ENCODE results near the gene MSL2.
"Not testable (repeated sequence)": the region's sequence is repeated elsewhere in the genome, so short reads cannot be mapped to it uniquely, and the experiment has no call there.

Gene MSL2, protein sequence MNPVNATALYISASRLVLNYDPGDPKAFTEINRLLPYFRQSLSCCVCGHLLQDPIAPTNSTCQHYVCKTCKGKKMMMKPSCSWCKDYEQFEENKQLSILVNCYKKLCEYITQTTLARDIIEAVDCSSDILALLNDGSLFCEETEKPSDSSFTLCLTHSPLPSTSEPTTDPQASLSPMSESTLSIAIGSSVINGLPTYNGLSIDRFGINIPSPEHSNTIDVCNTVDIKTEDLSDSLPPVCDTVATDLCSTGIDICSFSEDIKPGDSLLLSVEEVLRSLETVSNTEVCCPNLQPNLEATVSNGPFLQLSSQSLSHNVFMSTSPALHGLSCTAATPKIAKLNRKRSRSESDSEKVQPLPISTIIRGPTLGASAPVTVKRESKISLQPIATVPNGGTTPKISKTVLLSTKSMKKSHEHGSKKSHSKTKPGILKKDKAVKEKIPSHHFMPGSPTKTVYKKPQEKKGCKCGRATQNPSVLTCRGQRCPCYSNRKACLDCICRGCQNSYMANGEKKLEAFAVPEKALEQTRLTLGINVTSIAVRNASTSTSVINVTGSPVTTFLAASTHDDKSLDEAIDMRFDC

DNA sequence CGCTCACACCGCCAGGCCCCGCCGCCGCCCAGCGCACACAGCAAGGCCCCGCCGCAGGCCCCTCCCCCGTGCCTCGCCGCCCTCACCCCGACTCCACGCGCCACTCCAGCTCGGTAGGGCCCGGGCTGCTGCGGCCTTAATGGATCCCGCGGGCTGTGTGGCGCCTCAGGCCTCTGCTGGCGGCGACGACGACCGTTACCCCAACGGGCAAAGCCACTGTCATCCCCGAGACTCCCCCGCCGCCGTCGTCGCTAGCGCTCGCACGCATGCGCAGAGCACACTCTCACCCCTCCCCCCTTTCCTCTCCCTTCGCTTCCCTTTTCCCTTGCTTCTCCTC, at the start of gene MSL2:
TSS of gene MSL2 (minus strand) at position 272 of the 337 bp plus-strand sequence. CDS start 1,222 bp downstream, outside the sequence.
- DNase-seq (ENCODE audit: low spot score), result no peak

DNA sequence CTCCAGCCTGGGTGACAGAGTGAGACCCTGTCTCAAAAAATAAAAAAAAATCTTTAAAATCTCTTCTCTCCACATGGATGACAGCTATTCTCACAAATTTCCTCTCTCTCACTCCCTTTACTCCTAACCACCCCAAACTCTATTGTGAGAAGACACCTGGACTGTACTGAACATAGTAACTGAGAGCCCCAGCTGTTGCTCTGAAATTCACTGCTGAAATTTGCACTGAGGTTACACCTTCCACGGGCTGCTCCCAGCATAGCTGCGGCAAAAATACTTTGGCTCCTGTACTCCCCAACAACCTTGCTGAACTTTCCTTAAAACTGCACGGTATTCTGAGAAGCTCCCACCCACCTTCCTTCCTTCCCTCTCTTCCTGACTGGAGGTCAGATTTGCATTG, 49.6 kb upstream of the MSL2 start:
- no peak for DNase-seq (ENCODE audit: low spot score)

DNA sequence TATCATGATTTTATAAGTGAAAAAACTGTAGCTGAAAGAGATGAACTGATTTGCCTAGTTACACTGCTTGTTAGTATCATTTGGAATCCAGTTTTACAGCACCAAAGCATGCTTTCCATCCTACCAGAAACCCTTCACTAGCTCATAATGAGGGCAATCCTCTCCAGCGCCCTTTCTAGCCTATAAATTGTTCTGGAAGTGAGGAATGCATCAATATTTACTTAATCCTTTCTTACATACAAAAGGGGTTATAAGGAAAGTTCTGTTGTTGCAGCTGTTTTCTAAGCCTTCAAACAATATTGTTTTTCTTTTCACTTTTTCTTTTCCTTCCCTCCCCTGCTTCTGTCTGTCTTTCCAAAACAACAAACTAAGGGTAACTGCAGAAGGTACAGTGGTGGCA, 43.0 kb upstream of the MSL2 start:
- DNase-seq (ENCODE audit: low spot score), result no peak

DNA sequence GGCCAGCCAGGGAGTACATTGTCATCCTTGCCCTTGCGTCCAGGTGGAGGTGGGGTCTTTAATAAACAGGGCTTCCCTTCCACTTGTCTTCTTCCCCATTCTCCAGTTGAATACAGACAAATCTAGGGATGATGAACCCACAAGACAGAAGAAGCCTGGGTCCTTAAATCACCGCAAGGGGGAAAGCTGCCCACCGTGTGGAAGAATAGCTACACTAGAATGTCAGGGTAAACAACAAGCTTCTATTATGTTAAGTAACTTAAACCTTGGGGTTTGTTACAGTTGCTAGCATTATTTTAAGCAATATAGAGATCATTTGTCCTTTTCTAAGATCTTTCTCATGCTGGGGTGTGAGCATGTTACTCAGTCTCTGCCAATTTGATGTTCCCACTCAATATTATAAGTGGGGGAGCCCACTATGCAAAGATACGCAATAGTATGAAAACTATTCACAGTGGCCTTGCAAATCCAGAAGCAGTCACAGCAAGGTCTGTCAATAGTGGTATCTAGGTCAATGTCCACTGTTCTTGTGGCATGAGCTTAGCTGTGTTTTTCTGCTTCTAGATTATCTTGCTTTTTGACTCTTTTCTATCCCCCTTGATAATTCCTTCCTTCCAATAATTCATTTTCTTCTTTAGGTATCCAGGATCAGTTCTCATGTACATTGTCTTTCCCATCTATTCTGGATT, 42.0 kb upstream of the MSL2 start:
- no peak for DNase-seq (ENCODE audit: low spot score)

DNA sequence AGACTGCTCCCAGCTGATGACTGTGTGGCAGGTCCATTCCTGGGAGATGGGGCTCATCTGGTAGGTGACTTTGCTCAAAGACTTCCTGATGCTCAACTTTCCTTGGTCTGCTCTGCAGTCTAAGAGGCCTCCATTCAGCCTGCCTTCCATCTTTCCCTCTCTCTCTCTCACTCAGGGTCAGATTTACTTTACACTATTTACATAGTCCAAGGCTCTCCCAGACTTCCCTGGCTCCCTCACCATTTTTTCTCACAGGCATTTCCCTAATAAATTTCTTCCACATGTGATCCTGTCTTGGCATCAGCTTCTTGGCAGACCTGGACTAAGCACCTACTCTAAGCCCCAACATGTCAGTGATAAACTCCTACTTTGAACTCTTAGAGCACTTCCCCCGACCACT, 41.0 kb upstream of the MSL2 start:
- no peak for DNase-seq (ENCODE audit: low spot score)

DNA sequence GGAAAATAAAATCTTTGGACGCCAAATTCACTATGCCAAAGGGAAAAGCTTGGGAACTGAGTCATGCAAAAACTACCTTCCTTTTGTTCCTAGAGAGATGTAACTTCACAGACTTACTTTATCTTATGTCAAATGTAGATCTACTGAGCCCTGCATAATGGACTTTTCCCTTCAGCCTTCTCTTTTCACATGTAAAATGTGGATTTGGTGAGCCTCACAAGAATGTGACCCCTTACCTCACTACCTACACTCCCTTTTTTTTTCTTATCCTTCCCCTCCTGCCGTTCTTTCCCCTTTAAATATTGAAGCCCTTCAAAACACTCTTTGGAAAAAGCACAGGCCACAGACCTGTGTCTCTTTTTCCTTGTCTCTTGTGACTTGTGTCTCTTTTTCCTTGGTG, 40.0 kb upstream of the MSL2 start:
- DNase-seq (ENCODE audit: low spot score), result no peak

DNA sequence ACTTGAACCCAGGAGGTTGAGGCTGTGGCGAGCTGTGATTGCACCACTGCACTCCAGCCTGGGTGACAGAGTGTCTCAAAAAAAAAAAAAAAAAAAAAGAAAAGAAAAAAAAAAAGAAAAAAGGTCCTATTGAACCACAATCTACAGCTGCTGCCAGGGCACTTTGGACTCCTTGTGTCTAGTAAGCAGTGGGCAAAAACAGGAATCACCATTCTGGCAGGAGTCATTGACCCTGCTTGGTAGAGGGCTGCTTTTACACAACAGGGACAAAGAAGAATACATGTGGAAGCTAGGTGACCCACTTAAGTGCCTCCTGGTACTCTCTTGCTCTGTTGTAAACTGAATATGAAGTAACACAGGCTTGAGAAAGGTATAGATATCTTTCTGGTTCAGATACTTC, 39.4 kb upstream of the MSL2 start:
- no peak for DNase-seq (ENCODE audit: low spot score)

DNA sequence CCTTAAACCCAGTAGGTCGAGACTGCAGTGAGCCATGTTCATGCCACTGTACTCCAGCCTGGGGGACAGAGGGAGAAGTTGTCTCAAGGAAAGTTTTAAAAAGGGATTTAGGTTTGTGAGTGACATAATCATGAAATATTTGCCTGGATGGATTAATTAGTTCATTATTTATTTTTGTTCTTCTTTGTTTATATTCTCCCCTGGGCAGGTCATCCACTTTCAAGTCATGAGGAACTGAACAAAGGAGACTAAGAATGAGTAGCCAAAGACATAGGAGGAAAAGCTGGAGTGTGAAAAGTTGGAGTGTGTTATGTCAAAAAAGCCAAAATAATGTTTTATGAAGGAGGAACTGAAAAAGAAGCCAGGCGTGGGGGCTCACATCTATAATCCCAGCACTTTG, 36.3 kb upstream of the MSL2 start:
- no peak for DNase-seq (ENCODE audit: low spot score)

DNA sequence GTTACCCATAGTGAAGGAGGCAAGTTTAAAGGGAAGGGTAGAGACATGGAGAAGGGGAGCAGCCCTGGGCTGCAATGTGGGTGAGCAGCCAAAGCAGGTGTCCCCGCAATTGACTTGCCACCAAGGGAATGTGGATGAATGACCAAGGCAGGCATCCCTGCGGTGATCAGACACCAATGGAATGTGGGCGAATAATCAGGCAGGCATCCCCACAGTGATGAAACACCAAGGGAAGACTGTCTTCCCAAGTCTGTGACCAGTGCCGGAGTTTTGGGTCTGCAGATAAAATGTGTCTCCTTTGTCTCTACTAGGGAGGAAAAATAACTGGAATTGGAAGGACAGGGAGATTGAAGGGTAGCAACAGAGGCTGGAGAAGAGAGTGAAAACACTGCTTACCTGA, 26.6 kb upstream of the MSL2 start:
- DNase-seq (ENCODE audit: low spot score), result not testable (repeated sequence)

DNA sequence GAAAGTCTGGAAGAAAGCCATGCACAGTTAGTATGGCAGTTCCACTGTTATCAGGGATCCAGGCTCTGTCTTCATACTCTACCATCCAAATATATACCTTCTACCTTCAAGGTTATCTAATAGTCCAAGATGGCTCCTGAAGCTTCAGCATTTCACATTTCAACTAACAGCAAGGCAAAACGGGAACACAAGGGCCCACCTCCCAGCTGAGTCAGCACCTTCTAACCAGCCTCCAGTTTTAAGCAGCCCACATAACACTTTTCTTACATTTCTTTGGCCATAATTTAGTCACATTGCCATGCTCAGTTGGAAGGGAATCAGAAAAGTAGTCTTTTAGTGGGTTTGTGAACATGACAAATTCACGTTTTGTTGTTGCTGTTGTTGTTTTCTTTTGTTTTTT, 15.4 kb upstream of the MSL2 start:
- no peak for DNase-seq (ENCODE audit: low spot score)

DNA sequence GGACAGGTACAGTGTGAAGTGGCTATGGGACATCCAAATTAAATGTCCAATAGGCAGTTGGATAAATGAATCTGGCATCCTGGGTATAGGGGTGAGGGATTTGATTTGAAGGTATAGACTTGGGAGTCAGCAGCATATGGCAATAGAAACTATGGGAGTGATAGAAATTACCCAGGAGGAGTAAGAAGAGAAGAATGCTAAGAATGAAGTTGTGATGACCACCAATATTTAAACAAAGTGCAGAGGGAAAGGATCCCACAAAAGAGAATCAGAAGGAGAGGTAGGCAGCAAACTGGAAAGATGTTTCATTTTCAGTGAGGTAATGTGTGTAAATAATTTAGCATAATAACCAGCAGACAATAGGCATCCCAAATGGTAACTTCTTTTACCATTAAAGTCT, 13.8 kb upstream of the MSL2 start:
- DNase-seq (ENCODE audit: low spot score), result no peak

DNA sequence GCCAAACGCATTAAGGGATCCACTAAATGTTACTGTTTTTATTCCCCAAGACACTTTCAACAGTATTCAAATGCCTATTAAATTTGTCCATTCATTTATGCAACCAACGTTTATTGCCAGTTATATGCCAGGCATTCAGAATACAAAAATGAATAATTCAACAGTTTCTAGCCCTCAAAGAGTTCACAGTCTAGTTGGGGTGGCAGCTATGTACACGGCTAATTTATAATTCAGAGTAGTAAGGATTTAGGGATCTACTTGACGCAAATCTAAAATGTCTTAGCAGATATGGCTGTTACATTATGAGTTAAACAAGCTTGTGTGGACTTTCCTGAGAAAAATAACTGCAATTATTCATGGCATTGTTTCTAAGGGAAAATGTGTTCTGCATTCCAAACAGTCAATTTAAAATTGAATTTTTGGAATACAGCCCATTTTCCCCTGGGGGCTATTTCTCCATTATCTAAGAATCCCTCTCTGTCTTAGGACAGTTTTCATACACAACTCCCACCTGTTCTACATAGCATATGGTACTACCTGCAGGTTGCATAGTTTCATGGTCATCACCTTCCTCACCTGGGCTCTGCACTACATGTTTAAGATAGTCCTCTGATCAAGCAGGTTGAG, 11.5 kb upstream of the MSL2 start:
- DNase-seq (ENCODE audit: low spot score), result no peak

DNA sequence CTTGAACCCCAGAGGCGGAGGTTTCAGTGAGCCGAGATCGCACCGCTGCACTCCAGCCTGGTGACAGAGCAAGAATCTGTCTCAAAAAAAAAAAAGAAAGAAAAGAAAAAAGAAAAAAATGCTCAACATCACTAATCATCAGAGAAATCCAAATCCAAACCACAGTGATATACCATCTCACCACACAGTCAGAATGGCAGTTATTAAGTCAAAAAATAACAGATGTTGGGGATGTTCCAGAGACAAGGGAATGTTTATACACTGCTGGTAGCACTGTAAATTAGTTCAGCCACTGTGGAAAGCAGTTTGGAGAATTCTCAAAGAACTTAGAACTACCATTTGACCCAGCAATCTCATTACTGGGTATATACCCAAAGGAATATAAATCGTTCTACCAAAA, 3.1 kb upstream of the MSL2 start:
- DNase-seq (ENCODE audit: low spot score), result not testable (repeated sequence)

DNA sequence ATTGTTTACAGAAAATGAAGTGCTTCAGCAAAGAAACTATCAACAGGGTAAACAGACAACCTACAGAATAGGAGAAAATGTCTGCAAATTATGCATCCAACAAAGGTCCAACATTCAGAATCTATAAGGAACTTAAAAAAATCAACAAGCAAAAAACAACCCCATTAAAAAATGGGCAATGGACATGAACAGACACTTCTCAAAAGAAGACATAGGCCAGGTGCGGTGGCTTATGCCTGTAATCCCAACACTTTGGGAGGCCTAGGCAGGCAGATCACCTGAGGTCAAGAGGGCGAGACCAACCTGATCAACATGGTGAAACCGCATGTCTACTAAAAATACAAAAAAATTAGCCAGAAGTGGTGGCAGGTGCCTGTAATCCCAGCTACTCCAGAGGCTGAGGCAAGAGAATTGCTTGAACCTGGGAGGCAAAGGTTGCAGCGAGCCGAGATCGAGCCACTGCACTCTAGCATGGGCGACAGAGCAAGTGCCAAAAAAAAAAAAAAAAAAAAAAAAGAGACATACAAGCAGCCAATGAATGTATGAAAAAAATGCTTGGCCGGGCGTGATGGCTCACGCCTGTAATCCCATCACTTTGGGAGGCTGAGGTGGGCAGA, 2.4 kb upstream of the MSL2 start:
- DNase-seq (ENCODE audit: low spot score), result not testable (repeated sequence)

DNA sequence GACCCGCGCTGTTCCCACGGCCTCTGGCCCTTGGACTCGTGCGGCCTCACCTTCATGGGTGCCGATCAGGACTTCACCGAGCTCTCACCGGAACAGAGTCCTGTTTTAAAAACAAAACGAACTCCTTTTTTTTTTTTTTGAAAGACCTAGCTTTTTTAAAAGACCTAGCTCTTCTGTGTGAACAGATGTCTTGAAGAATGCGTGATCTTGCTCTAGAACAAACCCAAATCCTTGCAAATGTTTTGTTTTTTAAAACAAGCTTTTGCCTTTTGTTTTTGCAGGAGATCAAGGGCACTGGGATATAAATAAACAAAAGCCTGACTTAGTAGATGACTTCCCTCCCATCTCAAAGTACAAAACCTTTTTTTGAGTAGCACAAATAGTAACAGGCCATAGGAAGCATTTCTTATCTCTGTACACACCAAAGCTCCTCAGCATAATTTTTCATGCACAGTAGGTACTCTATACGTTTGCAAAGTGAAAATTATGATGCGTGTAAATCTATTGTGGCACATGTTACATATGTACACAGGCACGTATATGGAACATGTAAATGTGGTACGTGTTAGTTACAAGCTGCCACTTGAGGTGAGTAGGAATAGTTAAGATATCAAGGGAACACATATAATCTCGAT, 1.1 kb upstream of the MSL2 start:
- DNase-seq (ENCODE audit: low spot score), result no peak

DNA sequence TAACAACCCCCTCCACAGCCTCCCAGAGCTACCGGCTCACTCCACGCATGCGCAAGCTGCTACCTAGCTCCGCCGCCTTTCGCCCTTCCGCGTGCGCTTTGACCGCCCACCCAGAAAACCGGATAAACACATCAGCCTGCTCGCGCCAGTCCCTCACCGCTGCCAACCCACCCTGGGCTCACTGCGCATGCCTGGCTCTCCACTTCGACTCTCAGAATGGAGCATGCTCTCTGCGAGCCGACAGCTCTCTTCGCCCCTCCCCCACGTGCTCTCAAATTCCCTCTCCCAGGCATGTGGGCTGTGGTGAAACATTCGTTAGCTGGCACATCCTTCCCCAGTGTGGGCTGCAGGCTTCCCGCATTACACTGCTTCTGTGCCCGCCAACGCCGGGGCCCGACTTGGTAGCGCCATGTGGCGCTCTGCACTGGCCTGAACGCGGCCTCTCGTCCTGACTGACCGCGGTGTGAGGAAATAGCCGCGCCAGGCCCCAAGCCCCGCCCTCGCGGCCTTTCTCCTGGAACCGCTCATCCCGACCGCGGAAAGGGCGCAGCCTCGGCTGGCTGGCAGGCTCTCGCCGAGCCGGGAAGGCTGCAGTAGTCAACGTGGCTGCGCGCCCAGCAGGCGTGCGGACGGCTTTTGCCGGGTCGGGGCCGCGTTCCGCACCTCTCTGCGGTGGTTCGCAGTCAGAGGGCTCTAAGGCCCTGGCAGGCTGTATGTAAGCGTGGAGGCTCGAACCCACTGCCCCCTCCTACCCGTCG, 445 bp upstream of the MSL2 start:
- peak; percentile 97 for DNase-seq (ENCODE audit: low spot score)

DNA sequence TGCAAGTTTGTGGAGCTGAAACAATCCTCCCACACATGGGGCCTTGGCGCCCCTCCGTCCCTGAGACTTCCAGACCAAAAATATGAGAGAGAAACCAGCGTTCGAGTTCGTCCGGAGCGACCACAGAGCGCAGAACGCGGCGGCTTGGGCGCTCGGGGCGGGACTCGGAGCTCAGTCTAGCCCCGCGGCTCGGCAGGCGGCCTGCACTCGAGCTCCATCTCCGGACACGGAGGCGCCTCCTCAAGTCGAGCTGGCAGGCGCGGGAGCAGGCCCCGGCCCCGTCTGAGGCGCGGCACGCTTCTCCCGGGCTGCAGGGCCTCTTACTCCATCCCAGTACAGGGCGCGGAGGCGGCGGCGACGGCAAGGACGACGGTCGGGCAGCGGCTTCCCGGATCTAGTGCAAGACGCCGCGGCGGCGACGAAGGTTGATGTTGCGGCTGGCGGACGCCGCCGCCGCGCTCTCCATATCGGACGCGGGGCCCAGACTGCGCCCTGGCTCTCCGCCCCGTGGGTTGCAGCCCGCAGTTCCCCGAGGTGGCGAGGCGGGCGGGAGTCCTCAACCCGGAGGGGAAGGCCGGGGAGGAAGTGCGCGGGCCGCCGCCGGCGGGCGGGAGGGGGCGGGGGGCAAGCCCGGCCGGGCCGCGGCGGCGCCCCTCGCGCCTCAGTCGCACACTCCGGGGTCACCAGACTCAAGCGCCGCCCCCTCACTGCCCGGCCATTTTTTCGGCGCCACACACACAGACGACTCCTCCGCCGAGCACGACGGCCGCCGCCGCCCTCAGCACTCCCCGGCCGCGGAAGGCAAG, 674 bp downstream of the MSL2 start:
- DNase-seq (ENCODE audit: low spot score), result no peak

DNA sequence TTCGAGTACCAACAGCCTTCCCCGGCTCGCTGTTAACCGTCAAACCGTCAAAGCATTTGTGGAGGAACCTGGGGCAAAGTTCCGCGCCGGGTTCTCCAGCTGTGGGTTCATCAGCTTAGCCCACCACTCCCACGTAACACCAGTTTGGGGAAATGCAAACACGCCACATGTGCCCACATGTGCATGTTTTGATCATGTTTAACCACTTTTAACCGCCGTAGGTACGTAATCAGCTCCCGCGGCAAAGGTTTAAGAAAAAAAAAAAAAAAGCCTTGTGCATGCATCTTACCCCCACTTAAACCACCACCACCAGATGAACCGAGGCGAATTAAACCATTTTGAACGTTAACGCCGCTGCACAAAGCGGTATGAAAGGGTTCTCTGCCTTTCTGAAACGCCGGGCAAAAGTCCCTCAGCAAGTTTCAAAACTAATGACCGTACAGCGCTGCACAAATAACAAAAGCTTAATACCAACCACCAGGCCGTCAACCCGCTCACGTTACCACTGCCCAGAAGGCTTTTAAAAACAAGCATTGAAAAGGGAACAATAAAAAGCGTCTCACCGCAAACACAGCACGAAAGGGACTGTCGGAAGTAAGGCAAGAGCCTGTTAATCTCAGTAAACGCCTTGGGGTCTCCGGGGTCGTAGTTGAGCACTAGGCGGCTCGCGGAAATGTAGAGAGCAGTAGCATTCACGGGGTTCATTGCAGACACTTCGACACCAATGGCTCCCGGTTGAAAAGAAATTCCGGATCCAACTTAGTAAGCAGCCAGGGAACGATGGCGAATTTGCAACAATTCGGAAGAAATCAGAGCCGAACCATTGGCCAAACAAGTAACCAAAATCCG, 1.5 kb downstream of the MSL2 start:
- no peak for DNase-seq (ENCODE audit: low spot score)

DNA sequence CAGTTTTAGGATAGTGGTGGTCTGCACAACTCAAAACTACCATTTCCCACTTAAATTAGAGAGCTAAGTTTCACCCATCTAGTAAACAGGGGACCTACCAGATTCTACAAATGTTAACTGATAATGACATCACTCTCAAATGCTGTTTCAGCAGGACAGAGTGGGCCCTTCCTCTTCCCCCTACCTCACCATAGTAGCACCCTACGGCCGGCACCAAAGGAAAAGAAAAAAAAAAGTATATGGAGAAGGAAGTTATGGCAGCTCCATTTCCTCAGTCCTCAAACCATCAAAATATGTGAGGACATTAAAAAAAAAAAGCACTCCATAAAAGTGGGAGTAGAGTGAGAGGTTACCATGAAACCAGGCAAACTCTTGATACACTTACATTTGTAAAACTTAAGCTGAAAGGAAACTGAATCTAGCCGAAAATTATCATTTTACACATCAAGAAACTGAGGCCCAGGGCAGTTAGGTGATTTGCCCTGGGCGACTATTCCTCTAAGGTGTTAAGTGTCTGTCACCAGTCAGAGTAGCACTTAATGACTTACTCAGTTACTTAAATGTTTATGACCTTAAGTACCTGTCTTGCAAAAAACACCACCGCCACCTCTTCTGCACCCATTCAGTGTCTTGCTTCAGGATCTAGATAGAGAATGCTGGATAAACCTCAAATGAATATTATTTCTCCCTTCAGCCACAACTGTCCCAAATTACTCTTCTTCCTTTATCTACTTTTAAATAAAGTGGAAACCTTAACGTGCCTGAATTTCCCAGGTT, 2.7 kb downstream of the MSL2 start:
- no peak for DNase-seq (ENCODE audit: low spot score)

Data from HuH-7 (cell line).